Body of pancreas (tissue), 4 donors: ENCODE data around the gene JAML.

Experiments used
- CTCF ChIP-seq, 7 experiments: fragments of 450-650 bp in 4 of 7; fragments of 200-600 bp in 3 of 7; sonication (generic) in 3 of 7; IDR thresholded peaks; one replicate each; pipeline ENCODE4 v1.5.1; 2016 to 2019; ENCODE audit warnings: antibody characterized with exemption in 7 of 7
- POLR2A ChIP-seq, 3 donors: fragments of 450-650 bp; IDR thresholded peaks; one replicate each; pipeline ENCODE4 v1.6.1; 2016; ENCODE audit warnings: antibody characterized with exemption in 3 of 3, mild to moderate bottlenecking in 2 of 3

- no peak for TF ChIP-seq CTCF (IDR thresholded peaks at IDR 0.05)
- no peak for TF ChIP-seq POLR2A (IDR thresholded peaks at IDR 0.05)
Measured at GRCh38 chr11:118212781-118213191, 12.0 kb downstream of the JAML start.
